HG02571 (cell line): ENCODE measurements around the gene TMEM244.
"Not testable (repeated sequence)": the region's sequence is repeated elsewhere in the genome, so short reads cannot be mapped to it uniquely, and the experiment has no call there.

Experiments
- ATAC-seq: cut with Tn5 transposase; IDR thresholded peaks from one replicate; pipeline ENCODE4 v1.9.1; 2021; ENCODE audit warnings: mild to moderate bottlenecking, moderate library complexity; ENCODE audit not compliant: unreplicated experiment

TMEM244 gene

DNA sequence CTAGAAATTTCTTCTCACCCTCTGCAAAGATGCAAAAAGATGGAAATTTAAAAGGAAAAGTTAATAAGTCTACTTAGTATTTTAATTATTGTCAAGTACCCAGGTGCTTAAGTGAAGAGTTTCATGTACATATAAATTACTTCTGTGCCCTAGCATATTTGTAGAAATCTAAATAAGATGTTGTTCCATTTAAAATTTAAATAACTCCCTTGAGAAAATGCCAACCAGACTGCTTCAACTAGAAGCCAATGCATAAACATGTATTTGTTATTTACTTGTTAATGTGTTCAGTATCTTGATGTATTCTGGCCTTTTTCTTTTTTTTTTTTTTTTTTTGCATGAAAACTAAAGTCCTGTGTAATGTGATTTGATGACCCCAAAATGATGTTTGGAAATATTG lies 6.3 kb upstream of the TMEM244 start:
- no peak for ATAC-seq

GRCh38 chr6:129866688-129867087 lies 5.6 kb upstream of the TMEM244 start:
- ATAC-seq: no peak

DNA sequence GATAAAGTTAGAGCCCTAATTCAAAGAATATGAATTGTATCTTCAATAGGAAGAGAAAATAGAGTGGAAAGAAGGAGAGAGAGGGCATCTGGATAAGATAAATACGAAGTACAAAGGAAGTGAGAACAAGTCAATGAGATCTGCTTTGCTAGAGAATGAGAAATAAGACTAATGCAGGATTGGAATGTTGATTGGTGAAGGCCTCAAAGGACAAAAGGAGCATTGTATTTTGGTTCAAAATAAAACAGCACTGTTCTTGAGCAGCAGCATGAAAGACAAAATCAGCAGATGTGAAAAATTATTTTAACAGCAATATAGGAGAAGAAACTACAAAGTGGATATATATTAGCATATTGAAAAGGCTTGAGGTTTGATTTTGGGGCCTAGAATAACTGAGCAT lies 5.1 kb upstream of the TMEM244 start:
- no peak for ATAC-seq

GRCh38 chr6:129865013-129865412 lies 3.9 kb upstream of the TMEM244 start:
- ATAC-seq: no peak

DNA sequence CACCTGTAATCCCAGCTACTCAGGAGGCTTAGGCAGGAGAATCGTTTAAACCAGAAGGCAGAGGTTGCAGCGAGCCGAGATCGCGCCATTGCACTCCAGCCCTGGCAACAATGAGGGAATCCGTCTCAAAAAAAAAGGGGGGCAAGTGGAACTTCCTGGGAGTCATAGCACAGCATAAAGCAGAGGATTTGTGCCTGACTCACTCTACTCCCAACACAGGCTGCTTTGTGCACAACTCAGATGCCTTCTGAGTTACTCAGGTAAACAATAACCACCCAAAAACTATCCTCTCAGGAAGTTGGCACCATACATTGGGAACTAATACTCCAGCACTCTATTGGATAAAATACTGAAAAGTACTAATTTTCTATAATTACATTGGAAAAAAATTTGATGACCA lies 2.5 kb upstream of the TMEM244 start:
- no peak for ATAC-seq

GRCh38 chr6:129859524-129859923 lies 1.6 kb downstream of the TMEM244 start:
- ATAC-seq: no peak

- ATAC-seq: no peak
Measured at GRCh38 chr6:129857838-129858237, 3.3 kb downstream of the TMEM244 start.

- no peak for ATAC-seq
Measured at GRCh38 chr6:129853996-129854711, 7.0 kb downstream of the TMEM244 start.

DNA sequence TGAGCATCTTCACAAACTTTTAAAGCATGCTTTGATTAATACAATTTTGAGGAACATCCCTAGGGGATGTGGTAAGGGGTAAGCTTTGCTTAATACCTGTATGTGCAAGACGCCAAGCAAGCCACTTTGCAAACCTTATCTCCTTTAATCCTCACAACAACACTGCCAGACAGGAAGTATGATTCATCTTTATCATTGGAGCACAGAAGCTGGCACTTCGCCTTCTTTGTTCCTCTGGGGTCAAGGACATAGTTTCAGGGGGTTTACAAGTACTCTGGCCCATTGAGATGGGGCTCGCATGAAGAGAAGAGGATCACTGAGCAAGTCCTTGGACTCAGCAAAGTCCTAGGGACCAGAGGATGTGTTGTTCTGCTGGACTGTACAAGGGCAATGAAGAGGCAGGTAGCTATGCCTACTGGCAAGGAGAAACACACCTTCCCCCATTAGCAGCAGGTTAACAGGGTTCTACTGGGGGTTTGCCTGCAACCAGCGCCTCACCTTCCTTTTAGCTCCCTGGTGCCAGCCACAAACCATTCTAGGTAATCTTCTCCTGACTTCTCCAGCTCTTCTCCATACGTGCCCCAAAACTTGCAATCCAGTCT lies 8.8 kb downstream of the TMEM244 start:
- ATAC-seq: no peak

DNA sequence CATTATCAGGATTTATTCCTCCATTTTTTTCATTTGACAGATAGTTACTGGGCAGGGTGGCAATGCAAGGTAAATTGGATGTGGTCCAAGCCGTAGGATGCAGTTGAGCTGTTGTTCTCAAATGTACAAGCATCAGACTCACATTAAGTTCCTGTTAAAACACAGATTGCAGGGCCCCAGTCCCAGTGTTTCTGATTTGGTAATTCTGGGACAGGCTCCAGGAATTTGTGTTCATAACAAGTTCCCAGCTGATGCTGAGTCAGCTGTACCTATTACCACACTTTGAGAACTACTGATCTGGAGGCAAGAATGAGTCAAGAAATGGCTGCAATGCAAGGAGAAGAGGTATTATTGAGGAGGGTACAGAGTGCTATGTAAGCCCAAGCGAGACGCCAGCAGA lies 11.7 kb downstream of the TMEM244 start:
- no peak for ATAC-seq

- no peak for ATAC-seq
Measured at GRCh38 chr6:129846761-129847160, 14.4 kb downstream of the TMEM244 start.

DNA sequence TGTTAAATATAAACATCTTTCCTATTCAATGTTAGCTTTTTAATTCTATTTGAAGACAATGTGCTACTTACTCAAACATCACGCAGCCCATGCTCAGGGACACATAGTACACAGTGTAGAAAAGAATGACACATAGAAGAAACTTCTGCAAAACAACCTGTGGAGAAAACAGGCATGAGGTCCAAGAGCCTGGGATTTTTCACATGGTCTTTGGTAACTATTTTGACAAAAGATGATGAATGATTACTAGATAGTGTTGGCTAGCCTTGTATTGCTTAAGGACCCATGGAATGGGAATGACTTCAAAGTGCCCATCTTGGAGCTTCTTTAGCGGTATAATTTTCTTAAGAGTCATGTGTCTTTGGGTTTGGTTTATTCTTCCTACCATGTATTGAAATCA lies 15.4 kb downstream of the TMEM244 start:
- no peak for ATAC-seq

- ATAC-seq: no peak
Measured at GRCh38 chr6:129844118-129844891, 16.8 kb downstream of the TMEM244 start.

DNA sequence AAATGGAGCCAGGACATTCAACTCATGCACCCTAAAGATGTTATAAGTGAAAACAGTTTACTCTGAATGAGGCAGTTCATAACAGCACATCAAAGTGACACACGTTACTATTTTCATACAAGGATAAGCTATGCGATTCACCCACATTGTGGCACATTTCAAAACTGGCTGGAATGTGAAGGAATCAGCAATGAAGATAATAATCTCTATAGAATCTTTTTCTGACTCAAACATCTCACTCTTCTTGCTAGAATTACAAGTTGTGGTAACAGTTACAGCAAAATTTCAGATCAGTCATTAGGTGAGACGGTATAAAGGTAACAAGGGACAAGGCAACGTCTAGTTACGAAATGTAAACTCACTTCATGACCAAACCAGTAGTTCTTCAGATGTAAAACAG lies 17.5 kb downstream of the TMEM244 start:
- ATAC-seq: no peak

GRCh38 chr6:129842881-129843409 lies 18.2 kb downstream of the TMEM244 start:
- no peak for ATAC-seq

DNA sequence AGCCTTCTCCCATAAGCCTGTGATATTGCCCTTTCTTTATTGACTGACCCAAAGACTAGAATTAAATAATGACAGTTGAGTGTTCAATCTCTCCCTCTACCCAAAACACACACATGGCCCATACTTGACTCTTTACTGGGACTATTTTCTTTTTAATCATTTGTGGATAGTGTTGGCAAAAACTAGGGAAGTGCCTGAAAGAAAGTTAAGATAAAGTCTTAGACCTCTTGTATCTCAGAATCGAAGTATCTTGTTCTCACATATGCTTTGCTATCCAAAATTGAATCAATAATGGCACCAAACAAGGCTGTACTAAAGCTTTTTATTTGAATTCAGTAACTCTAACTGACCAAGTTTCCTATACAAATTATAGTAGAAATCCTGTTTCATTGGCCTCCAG lies 19.0 kb downstream of the TMEM244 start:
- ATAC-seq: no peak

GRCh38 chr6:129839562-129839961 lies 21.6 kb downstream of the TMEM244 start:
- not testable (repeated sequence) for ATAC-seq

GRCh38 chr6:129835691-129836090 lies 25.4 kb downstream of the TMEM244 start:
- ATAC-seq: no peak

GRCh38 chr6:129832299-129832698 lies 28.8 kb downstream of the TMEM244 start:
- ATAC-seq: no peak

DNA sequence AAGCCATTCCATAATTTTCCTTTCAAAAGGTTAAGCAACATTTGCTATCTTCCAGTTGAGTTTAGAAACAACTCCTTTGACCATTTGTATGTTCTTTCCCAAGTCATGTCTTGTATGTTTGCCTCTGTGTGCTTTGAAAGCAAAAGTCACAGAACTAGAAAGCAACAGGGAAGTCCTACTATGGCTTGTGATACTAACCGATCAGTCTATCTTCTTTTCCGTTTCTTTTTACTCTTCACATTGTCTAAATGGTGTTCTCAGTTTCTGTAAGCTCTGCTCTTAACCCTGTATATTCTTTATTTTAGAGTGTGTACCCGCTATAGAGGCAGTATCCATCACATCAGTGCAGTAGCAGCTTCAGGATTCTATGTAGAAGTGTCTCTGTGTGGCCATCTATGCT lies 32.9 kb downstream of the TMEM244 start:
- ATAC-seq: no peak

DNA sequence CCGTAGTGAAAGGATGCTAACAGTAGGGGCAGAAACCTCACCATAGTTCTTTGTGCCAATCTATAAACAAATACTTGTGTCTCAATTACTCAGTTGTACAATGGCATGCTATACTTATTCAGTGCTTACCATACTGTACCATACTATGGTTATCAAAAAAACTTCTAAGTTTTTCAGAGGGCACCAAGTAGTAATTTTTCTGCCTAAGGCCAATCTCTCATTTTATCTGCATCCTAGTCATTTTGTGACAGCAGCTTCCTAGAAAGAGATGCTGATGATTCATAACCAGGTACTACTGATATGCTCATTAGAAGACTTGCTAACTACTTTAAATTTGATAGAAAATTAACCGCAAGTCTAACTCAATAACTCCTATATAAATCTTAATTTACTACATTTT lies 42.9 kb downstream of the TMEM244 start:
- ATAC-seq: no peak

- ATAC-seq: no peak
Measured at GRCh38 chr6:129817821-129818220, 43.3 kb downstream of the TMEM244 start.
